ENCODE results near the gene RAE1.
"Not testable (repeated sequence)": the region's sequence is repeated elsewhere in the genome, so short reads cannot be mapped to it uniquely, and the experiment has no call there.

The RAE1 gene

DNA sequence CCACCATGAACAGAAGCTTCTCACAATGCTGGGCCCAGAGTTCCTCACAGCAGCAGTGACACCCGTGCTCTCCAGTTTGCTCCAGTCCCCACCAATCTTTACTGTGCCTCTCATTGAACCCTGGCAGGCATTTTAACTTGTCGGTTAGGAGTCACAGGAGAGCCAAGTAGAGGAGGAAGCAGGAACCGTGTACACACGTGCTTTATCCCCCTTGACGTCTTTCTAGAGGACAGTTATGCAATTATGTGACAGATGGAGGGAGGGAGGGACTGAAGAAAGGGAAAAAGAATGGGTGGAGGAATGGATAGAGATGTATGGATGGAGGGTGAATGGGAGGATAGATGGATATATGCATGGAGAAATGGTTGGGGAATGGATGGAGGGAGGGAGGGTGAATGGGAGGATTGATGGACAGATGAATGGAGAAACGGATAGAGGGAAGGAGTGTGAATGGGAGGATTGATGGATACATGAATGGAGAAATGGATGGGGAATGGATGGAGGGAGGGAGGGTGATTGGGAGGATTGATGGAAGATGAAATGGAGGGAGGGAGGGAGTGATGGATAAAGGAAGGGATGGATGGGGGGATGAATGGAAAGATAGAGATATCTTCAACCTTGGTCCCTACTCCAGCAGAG lies 66.1 kb downstream of the RAE1 start:
- no peak for DNase-seq

GRCh38 chr20:57417830-57418780 lies 67.0 kb downstream of the RAE1 start:
- no peak for DNase-seq

- not testable (repeated sequence) for DNase-seq
Measured at GRCh38 chr20:57419479-57419878, 68.4 kb downstream of the RAE1 start.

GRCh38 chr20:57420571-57421252 lies 69.7 kb downstream of the RAE1 start:
- DNase-seq = no peak

DNA sequence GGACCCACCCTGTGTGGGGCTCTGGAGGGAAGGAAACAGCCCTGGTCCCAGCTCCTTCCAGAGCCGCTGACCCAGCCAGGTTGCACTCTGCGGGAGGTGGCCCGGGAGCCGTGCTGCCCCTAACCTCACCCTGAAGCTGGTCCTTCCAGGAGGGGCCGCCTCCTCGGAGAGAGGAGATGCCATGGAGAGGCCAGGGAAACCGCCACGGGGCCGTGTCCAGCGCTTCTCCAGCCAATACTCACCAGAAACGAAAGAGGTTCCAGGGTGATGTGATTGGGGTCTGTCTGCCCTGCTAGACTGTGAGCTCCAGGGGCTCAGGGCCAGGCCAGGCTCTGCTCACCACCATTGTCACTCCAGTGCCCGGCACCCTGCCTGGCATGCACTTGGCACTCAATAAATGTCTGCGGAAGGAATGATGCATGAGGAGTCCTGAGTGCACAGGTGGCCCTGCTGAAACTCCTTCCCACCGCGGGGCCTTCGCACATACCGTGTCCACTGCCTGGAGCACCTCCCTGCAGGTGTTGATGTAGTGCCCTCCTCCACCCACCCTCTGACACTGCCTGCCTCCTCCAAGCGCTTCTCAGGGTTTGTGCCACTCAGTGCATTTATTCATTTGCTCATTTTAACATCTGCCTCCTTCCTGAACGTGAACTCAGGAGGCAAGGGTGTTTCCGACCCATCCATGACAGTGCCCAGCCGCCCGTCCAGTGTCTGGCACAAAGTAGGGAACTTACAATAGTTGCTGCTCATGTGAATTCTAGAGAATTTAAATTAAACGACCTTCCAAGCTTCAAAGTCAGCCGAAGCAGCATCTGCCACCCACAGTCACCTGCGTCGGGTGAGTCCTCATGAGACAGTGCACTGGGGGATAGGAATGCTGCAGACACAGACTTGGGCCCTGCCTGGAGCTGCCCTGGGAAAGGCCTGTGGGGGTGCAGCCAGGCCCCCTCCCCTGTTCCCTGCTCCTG lies 70.5 kb downstream of the RAE1 start:
- DNase-seq = no peak

DNA sequence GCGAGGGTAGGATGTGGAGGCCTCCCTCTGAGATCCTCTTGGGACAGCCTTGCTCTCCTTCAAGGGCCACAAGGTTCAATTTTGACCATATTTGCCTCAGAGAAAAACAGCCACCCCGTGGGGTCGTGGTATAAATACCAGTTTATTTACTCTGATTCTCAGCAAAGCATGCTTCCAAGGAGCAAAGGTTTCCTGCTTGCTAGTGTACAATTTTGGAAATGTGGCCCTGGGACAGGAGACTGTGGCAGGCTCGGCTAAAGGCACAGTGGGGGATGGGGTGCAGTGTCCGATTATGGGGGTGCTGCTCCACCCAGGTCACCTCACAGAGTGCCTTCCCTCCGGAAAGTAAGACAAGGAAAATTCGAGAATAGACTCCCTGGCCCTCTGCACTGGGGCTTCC lies 71.2 kb downstream of the RAE1 start:
- no peak for DNase-seq

GRCh38 chr20:57425150-57426013 lies 74.3 kb downstream of the RAE1 start:
- no peak for DNase-seq

DNA sequence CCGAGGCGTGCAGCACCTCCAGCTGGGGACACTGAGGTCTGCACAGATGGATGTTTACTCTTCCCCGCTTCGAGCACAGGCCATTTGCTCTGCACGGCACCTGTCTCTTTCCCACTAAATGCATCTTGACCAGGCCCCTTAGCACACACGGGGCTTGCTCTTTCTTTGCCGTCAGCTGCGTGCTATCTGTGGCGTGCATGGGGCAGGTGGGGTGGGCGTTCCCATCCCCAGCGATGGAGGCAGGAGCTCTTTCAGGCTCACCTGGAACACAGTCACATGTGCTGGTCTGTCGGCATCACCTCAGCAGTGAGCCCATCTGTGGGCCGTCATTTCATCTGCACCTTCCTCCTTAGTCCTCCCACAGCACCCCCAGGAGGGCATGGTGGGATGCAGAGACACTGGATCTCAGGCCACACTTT lies 75.2 kb downstream of the RAE1 start:
- DNase-seq = no peak

DNA sequence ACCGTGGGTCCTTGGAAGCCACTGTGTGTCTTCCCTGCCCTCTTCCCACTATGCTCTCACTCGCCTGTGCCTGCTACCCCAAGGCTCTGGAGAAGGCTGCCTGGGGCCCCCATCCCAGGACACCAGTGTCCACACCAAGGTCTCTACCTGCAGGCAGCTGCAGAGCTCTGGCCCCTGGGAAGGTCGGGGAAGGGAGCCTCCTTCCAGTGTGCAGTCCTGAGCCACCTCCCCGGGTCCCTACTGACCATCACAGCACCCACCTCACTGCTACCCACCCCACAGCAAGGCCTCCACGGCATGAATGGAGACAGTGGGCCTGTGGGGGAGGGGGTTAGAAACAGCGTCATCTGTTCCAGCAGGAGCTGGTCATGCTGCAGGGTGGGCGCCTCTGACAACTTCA lies 75.8 kb downstream of the RAE1 start:
- DNase-seq = no peak

DNA sequence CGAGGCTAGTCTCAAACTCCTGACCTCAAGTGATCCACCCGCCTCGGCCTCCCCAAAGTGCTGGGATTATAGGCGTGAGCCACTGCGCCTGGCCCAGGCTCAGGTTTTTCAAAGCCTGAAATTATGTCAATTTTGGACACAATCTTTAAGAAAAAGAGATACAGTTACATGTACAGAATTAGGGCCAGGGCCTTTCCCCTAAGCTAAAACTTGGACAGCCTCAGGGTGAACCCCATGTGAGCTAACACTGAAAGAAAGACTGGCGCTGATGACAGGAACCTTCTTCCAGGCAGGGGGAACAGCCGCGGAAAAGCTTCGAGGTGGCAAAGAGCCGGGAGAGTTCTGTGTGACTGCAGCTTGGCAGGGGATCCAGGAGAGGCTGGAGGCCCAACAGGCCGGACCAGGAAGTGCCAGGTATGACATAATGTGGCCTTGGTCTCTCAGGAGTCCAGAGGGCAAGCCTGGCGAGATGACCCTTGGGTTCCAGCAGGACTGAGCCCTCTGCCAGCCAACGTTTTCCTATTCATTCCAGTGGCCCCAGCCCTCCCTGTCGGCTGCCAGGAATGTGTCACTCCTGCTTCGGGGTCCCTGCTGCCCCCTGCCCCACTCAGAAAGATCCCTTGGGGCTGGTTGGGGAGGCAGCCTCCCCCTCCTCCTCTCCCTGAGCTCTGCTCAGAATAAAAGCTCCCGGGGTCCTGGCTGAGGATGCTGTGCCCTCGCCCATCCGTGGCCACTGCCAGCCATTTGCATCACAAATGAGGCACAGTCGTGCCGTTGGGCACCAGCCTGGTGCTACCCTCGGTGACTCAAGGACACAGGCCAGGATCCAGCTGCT lies 77.5 kb downstream of the RAE1 start:
- no peak for DNase-seq
